Inflammatory macrophage treated with lipopolysaccharide for 4 hours (primary cell): ENCODE measurements around the gene FANCC.

Source experiments
- DNase-seq: peaks from one replicate; pipeline ENCODE4 v3.0.0-alpha.2; 2020

Gene FANCC

DNA sequence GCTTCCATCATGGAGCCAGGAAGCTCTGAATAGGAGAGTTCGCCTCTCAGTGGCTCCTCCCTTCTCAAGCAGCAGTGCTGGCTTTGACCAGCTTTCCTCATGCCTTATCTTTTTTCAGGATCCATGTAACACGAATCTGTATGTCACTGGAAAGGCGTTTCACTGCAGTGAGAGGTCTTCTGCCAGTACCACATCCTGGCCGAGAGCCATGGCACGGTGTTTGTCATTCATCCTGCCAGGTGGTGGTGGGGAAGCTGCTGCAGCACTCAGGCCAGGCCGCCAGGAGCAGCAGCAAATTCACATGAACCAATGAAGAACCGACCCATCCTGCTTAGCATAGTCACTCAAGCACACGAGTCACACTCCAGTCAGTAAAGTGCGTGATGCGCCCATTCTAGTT lies 179.0 kb downstream of the FANCC start:
- DNase-seq: no peak

- DNase-seq: no peak
These were observed 179.8 kb downstream of the FANCC start for GRCh38 chr9:95137587-95138145.

DNA sequence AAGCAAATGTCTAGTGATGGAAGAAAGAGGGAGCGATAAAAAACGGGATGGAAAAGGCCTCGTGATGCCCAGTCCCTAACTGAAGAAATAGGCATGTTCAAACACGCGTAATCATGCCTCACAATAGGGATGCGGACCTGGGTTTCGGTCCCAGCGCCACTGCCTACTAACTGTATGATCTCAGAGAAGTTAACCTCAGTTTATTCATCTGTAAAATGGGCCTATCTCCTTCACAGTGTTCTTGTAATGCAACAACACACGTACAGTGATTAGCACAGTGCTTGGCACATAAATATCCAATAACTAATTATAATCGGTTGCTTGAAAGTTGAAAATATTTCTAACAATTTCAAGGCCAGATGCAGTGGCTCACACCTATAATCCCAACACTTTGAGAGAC lies 181.8 kb downstream of the FANCC start:
- no peak for DNase-seq

GRCh38 chr9:95134457-95134881 lies 183.0 kb downstream of the FANCC start:
- DNase-seq: no peak

GRCh38 chr9:95133325-95133705 lies 184.2 kb downstream of the FANCC start:
- DNase-seq: no peak

DNA sequence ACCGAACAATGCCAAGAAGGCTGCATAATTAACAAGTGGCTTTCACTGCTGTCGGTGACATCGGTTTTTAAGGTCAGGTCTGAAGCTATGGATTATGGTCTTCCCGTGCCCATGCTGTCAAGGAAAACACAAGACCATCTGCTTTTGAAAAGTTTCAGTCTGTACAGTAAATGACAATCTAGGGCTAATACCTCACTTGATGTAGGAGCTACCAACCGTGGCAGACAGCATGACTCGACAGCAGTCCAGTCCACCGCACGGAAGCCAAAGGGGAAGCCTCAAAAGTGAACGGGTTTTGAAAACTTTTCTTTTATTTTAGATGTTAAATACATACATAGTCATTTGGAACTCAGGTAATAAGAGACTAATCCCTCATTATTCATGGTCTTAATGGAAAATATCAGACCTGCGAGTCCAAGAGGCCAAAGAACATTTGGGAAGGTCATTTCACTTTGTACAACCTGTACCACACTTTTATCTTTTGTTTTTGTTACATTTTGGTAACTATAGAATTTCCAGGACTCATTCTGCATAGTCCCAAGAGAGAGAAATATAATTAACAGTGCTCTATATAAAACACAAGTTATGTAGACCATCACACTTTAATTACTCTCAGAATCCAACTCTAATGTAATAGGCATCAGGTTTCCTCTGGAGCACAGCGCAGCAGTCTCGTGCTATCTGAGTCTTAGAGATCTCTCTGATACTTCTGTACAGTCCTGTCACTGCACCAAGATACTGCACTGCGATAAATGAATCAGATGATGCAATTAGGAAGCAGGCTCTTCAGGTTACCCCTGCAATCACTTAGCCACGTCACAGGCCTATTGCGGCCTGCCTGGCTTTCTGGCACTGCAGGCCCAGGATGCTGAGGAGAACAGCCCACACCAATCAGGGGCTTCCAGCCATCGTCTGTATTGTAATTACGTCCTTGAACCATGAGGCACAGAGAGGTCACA lies 184.9 kb downstream of the FANCC start:
- no peak for DNase-seq

GRCh38 chr9:95131023-95131943 lies 186.2 kb downstream of the FANCC start:
- DNase-seq: peak; percentile 50

DNA sequence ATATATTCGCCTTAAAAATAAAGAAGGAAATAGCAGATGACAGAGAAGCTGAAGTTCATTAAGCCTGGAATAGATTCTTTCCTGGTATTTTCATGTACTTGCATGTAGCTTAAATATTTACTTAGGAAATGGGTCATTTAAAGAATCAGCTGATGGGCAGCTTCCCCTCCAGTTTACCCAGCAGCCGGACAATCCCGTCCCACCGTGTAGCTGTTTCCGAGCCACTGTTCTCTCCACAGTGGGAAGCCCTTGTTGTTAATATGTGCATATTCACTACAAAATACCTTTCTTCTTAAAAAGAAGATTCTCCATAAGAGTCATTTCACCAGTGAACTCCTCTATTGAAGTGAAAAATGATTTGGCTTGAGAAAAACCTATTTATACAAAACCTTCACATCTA lies 187.0 kb downstream of the FANCC start:
- DNase-seq: no peak

DNA sequence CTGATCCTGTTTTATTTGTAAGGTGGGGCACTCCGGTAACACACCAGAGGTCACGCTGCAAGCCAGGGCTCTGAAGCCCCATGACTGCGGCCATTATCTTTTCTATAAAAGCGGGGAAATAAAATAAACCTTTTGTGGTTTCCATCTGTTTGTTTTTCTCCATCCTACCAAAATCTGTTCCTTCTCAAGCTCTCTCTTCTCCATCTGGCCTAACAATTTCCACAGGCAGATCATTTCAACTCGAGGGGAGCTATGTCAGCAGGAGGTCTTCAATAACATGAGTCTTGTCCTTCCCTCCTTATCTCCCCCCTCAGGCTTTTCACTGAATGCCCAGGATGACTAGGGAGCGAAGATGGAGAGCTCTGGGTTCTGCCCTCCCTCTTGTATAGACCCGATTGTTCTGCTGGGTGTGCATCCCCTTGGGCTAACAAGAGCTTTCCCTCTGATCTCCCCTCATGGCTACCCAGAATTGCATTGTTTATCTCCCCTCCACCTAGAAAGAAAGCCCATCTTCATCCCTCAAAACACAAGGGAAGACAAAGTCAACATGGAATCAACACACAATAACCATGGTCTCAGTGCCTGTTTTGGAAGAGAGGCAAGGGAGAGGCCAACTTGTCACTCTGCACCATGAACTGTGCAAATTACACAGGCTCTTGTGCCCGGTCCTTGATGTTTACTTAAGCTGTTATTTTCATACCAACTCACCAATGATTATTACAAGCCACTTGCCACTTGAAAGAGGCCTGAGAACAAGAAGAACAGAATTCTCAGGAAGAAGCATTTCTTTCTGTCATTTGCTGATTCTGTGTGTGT lies 187.8 kb downstream of the FANCC start:
- DNase-seq: no peak

- no peak for DNase-seq
These were observed 189.4 kb downstream of the FANCC start for GRCh38 chr9:95128177-95128524.

- DNase-seq: peak; percentile 73
These were observed 190.0 kb downstream of the FANCC start for GRCh38 chr9:95127249-95128176.

DNA sequence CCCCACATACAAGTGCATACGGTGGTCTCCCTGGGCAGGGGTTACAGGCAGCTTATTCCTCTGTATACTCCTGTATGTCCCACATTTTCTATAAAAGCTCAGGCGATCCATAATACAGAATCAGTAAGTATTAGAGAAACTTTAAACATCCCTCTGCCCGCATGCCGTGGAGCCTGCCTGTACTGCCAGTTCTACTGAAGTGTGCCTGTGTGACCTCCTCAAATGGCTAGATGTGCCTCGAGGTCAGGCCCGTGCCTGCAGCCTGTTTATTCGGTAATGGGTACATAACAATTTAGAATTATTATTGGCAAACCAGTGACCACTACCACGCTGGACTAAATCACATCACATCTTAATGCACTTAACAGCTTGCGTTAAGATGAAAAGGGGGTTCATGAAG lies 190.8 kb downstream of the FANCC start:
- no peak for DNase-seq

- no peak for DNase-seq
These were observed 191.9 kb downstream of the FANCC start for GRCh38 chr9:95125652-95126051.

GRCh38 chr9:95124582-95125367 lies 192.7 kb downstream of the FANCC start:
- DNase-seq: no peak

DNA sequence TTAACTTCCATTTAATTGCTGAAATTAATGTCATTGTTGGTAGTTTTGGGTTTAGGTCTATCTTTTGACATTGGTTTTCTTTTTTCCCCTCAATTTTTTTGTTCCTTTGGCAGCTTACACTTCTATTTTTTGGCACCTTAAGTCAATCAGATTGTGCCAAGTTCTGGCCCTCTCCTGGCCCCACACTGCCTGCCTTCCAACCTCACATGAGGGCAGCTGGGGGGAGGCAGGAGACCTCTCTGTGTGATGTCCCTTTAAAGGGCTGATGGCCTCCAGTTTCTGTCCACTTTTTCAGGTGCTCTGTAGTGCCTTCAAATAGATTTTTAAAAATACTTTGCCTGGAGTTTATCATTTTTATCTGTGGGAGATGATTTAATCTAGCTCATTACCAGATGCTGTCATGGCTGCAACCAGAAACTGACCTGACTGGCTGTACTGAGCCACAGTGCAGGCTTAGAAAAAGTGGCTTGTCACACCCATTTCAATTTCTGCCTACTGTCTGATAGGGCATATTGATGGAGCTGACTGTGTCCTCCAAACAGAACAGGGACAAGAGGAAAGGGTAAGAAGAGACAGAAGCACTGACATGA lies 196.6 kb downstream of the FANCC start:
- DNase-seq: no peak

- DNase-seq: no peak
These were observed 198.9 kb downstream of the FANCC start for GRCh38 chr9:95118596-95118995.

DNA sequence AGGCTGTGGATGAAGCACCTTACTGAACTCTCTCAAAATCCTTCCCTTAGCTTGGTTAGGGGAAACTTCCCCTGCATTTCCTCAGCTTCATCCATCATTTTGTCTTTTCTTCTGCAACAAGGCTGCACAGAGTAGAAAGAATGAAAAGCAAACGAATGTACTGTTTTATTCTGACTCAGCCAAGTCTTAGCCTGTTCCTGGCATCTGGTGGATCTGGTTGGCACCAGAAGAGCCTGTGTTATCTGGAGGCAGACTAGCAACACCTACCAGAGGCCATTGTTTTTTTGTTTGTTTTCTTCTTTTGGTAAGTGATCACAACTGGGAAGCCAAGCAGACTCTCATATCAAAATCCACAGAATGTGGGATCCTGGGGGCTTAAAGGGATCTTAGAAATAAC lies 200.7 kb downstream of the FANCC start:
- no peak for DNase-seq

- no peak for DNase-seq
These were observed 201.3 kb downstream of the FANCC start for GRCh38 chr9:95116002-95116807.

DNA sequence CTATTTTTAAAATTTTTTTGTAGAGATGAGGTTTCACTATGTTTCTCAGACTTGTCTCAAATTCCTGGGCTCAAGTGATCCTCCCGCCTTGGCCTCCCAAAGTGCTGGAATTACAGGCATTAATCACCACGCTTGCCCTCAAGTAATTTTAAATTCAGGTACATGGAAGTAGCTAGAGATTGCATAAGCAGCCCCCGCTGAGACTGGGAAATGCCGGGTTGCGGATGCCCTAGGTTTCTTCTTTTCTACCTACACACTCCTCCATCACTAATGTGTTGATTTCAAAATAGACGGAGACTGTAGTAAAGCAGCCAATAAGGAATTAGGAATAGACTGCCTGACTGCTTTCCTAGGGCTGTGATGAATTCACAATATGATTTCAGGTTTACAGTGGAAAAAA lies 202.4 kb downstream of the FANCC start:
- DNase-seq: no peak
